Renal cortical epithelial cell (primary cell): ENCODE results near the gene KCNQ5. TPM values are rescaled to one million over a fixed set of nuclear protein-coding genes. Genes with fewer than 3 reads are reported as not detected.

Experiments used
- DNase-seq: peaks from one replicate; pipeline ENCODE4 v3.0.0-alpha.2; 2011; ENCODE audit warnings: low read depth
- total RNA-seq: library from RNA; depleted of rRNA; stranded (reverse); fragments of >200 nt; gene quantifications from 2 replicates; pipeline ENCODE4 v1.2.3, GENCODE V29; 2014

KCNQ5 gene
- total RNA-seq, 1 donor from 2014 or later: under 0.01 TPM

GRCh38 chr6:73116330-73116729, 494.5 kb downstream of the KCNQ5 start:
- no peak for DNase-seq

GRCh38 chr6:73121421-73121993, 499.6 kb downstream of the KCNQ5 start:
- peak; percentile 45 for DNase-seq

GRCh38 chr6:73123632-73124329, 501.9 kb downstream of the KCNQ5 start:
- DNase-seq: no peak

GRCh38 chr6:73129653-73130443, 508.0 kb downstream of the KCNQ5 start:
- DNase-seq: peak; percentile 88

GRCh38 chr6:73131706-73132105, 509.8 kb downstream of the KCNQ5 start:
- DNase-seq: peak; percentile 35

GRCh38 chr6:73134588-73134987, 512.7 kb downstream of the KCNQ5 start:
- no peak for DNase-seq

- DNase-seq: no peak
These were observed 518.0 kb downstream of the KCNQ5 start for GRCh38 chr6:73139681-73140383.

GRCh38 chr6:73143551-73143950, 521.7 kb downstream of the KCNQ5 start:
- DNase-seq: no peak

- no peak for DNase-seq
These were observed 522.7 kb downstream of the KCNQ5 start for GRCh38 chr6:73144516-73144915.

GRCh38 chr6:73145690-73146089, 523.8 kb downstream of the KCNQ5 start:
- no peak for DNase-seq

- DNase-seq: no peak
These were observed 529.9 kb downstream of the KCNQ5 start for GRCh38 chr6:73151732-73152131.

GRCh38 chr6:73152556-73152955, 530.7 kb downstream of the KCNQ5 start:
- no peak for DNase-seq

GRCh38 chr6:73152966-73153757, 531.3 kb downstream of the KCNQ5 start:
- no peak for DNase-seq

GRCh38 chr6:73156793-73157767, 535.2 kb downstream of the KCNQ5 start:
- no peak for DNase-seq

- no peak for DNase-seq
These were observed 536.0 kb downstream of the KCNQ5 start for GRCh38 chr6:73157870-73158269.

- DNase-seq: peak; percentile 11
These were observed 547.2 kb downstream of the KCNQ5 start for GRCh38 chr6:73169111-73169510.

GRCh38 chr6:73169633-73170032, 547.8 kb downstream of the KCNQ5 start:
- DNase-seq: no peak

GRCh38 chr6:73174646-73175045, 552.8 kb downstream of the KCNQ5 start:
- DNase-seq: no peak

- DNase-seq: no peak
These were observed 554.2 kb downstream of the KCNQ5 start for GRCh38 chr6:73176057-73176456.
